ENCODE measurements around the gene EPM2AIP1.

The EPM2AIP1 gene

DNA sequence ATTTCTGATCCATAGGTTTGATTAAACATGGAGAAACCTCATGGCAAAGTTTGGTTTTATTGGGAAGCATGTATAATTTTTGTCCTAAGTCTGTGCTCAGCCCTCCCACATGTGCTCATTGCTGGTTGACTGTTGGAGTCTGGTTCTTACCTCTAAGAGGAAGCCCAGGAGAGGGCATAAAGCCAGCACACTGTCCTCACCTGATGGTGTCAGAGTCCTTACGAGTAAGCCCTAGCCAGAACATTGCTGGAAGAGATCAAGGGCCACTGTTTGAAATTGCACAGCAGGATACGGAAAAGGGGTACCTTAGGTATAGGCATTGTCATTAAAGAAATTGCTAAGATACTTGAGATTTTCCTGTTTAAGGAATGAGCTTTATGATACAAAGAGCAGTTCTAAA, 21.7 kb upstream of the EPM2AIP1 start:
- Histone ChIP-seq H3K4me3 (ENCODE audit: low read length) (no peak overlapping the region), H3K36me3 (replicated peaks; ENCODE audit: low read depth, low read length) (peaks cover 69% of the 10 kb centered on the region), H3K79me2 (ENCODE audit: low read length) (no peaks in the 10 kb centered on the region), H3K27ac (ENCODE audit: low read length) (no peak overlapping the region), H3K9me3 (ENCODE audit: insufficient read depth, low read length) (no peaks in the 10 kb centered on the region), H2AFZ (ENCODE audit: low read depth, low read length) (no peak overlapping the region), H3K27me3 (ENCODE audit: low read depth, low read length) (no peaks in the 10 kb centered on the region), H4K20me1 (ENCODE audit: insufficient read depth, low read length) (peaks cover 4% of the 10 kb centered on the region; the same call in 1 of the 2 replicates), H3K4me1 (ENCODE audit: low read length) (no peaks in the 10 kb centered on the region), H3K9ac (ENCODE audit: low read length) (no peak overlapping the region), H3K4me2 (ENCODE audit: low read length) (no peak overlapping the region)
- TF ChIP-seq, protein P1, sequence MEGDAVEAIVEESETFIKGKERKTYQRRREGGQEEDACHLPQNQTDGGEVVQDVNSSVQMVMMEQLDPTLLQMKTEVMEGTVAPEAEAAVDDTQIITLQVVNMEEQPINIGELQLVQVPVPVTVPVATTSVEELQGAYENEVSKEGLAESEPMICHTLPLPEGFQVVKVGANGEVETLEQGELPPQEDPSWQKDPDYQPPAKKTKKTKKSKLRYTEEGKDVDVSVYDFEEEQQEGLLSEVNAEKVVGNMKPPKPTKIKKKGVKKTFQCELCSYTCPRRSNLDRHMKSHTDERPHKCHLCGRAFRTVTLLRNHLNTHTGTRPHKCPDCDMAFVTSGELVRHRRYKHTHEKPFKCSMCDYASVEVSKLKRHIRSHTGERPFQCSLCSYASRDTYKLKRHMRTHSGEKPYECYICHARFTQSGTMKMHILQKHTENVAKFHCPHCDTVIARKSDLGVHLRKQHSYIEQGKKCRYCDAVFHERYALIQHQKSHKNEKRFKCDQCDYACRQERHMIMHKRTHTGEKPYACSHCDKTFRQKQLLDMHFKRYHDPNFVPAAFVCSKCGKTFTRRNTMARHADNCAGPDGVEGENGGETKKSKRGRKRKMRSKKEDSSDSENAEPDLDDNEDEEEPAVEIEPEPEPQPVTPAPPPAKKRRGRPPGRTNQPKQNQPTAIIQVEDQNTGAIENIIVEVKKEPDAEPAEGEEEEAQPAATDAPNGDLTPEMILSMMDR (IDR thresholded peaks at IDR 0.05; ENCODE audit: low read depth, low read length) = no peak
- no peak for TF ChIP-seq EZH2phosphoT487 (IDR thresholded peaks at IDR 0.05; ENCODE audit: low read depth)

DNA sequence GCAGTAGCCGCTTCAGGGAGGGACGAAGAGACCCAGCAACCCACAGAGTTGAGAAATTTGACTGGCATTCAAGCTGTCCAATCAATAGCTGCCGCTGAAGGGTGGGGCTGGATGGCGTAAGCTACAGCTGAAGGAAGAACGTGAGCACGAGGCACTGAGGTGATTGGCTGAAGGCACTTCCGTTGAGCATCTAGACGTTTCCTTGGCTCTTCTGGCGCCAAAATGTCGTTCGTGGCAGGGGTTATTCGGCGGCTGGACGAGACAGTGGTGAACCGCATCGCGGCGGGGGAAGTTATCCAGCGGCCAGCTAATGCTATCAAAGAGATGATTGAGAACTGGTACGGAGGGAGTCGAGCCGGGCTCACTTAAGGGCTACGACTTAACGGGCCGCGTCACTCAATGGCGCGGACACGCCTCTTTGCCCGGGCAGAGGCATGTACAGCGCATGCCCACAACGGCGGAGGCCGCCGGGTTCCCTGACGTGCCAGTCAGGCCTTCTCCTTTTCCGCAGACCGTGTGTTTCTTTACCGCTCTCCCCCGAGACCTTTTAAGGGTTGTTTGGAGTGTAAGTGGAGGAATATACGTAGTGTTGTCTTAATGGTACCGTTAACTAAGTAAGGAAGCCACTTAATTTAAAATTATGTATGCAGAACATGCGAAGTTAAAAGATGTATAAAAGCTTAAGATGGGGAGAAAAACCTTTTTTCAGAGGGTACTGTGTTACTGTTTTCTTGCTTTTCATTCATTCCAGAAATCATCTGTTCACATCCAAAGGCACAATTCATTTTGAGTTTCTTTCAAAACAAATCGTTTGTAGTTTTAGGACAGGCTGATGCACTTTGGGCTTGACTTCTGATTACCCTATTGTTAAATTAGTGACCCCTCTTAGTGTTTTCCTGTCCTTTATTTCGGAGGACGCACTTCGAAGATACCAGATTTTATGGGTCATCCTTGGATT, 674 bp upstream of the EPM2AIP1 start, which contains the start of gene MLH1:
Gene MLH1, plus strand, starts transcription at position 193 of the 958 bp plus-strand sequence. Its CDS starts 30 bp downstream, at position 223.
- Histone ChIP-seq H3K9me3 (ENCODE audit: insufficient read depth, low read length) (no peaks in the 10 kb centered on the region), H3K9ac (ENCODE audit: low read length) (peak within 1 kb of the TSS; percentile 93), H4K20me1 (ENCODE audit: insufficient read depth, low read length) (peaks cover 16% of the 10 kb centered on the region), H3K4me2 (ENCODE audit: low read length) (peak within 1 kb of the TSS; percentile 95), H3K36me3 (replicated peaks; ENCODE audit: low read depth, low read length) (peaks cover 59% of the 10 kb centered on the region), H3K27ac (ENCODE audit: low read length) (peak within 1 kb of the TSS; percentile 88), H3K27me3 (ENCODE audit: low read depth, low read length) (no peaks in the 10 kb centered on the region), H2AFZ (ENCODE audit: low read depth, low read length) (peak within 1 kb of the TSS; percentile 78), H3K4me1 (ENCODE audit: low read length) (peaks cover 25% of the 10 kb centered on the region), H3K4me3 (ENCODE audit: low read length) (peak within 1 kb of the TSS; percentile 90), H3K79me2 (ENCODE audit: low read length) (peaks cover 84% of the 10 kb centered on the region)
- TF ChIP-seq, protein P1 (IDR thresholded peaks at IDR 0.05; ENCODE audit: low read depth, low read length) = no peak
- TF ChIP-seq EZH2phosphoT487 (IDR thresholded peaks at IDR 0.05; ENCODE audit: low read depth) = no peak

DNA sequence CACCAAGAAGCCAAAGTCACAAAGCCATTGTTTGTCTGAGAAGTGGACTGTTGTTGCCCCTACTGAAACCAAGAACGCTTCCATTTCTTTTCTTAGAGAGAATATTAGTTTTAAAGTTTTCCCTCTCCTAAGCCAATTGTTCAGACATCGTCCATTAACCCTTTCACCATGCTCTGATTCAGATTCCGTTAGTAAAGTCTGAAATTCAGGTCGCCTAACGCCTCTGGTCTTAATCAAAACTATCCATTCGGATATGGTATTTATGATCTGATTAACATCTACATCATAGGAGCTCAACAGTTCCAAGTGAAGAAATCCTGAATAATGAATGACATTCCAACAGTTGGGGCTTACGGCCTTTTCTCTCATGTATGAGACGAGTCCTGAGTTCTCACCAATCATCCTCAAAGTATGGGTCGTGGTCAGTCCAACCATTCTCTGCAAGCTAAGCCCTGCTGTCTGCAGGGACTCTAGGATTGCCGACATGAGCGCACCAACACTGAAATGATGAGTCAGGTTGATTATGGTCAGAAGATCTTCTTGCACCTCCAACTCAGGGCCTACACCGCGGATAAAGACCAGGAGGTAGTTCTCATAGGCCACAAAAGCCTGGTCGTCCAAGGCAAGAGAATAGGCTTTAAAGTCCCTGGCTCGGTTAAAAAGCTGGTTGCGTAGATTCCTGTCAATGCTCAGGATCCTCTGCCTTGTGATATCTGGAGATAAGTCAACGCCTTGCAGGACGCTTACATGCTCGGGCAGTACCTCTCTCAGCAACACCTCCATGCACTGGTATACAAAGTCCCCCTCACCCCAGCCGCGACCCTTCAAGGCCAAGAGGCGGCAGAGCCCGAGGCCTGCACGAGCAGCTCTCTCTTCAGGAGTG, 767 bp downstream of the EPM2AIP1 start:
- Histone ChIP-seq H3K27ac (ENCODE audit: low read length) (peak overlapping the region; percentile 88), H3K79me2 (ENCODE audit: low read length) (peaks cover 85% of the 10 kb centered on the region), H3K4me3 (ENCODE audit: low read length) (peak overlapping the region; percentile 90), H3K9me3 (ENCODE audit: insufficient read depth, low read length) (no peaks in the 10 kb centered on the region), H3K4me1 (ENCODE audit: low read length) (peaks cover 37% of the 10 kb centered on the region), H3K9ac (ENCODE audit: low read length) (peak overlapping the region; percentile 93), H3K36me3 (replicated peaks; ENCODE audit: low read depth, low read length) (peaks cover 60% of the 10 kb centered on the region), H4K20me1 (ENCODE audit: insufficient read depth, low read length) (peaks cover 28% of the 10 kb centered on the region), H2AFZ (ENCODE audit: low read depth, low read length) (no peak overlapping the region), H3K27me3 (ENCODE audit: low read depth, low read length) (no peaks in the 10 kb centered on the region), H3K4me2 (ENCODE audit: low read length) (peak overlapping the region; percentile 83)
- TF ChIP-seq, protein P1 (IDR thresholded peaks at IDR 0.05; ENCODE audit: low read depth, low read length) = no peak
- no peak for TF ChIP-seq EZH2phosphoT487 (IDR thresholded peaks at IDR 0.05; ENCODE audit: low read depth)

Data from OCI-LY3 (cell line).